ENCODE data around the gene SNX14. TPM values are rescaled to one million over a fixed set of nuclear protein-coding genes. Genes with fewer than 3 reads are reported as not detected.
"Not testable (repeated sequence)": the region's sequence is repeated elsewhere in the genome, so short reads cannot be mapped to it uniquely, and the experiment has no call there.

SNX14 gene
- polyA plus RNA-seq, 1 donor from 2014 or later: 32.8 TPM

GRCh38 chr6:85569323-85569722 lies 24.3 kb downstream of the SNX14 start:
- H3K9me3 Mint-ChIP-seq: no peaks in the 10 kb centered on the region
- H3K4me3 Mint-ChIP-seq: no peak overlapping the region
- H3K36me3 Mint-ChIP-seq: peaks cover 3% of the 10 kb centered on the region
- H3K4me1 Mint-ChIP-seq: peaks cover 0 to 3% (median 0%) of the 10 kb centered on the region in 3 donors
- no peaks in the 10 kb centered on the region for H3K27me3 Mint-ChIP-seq
- H3K27ac Mint-ChIP-seq: peak overlapping the region in 1 of 3 donors; percentile 6

GRCh38 chr6:85568411-85568810 lies 25.2 kb downstream of the SNX14 start:
- no peak overlapping the region for H3K27ac Mint-ChIP-seq
- H3K9me3 Mint-ChIP-seq: no peaks in the 10 kb centered on the region
- peaks cover 0 to 3% (median 0%) of the 10 kb centered on the region in 3 donors for H3K4me1 Mint-ChIP-seq
- H3K4me3 Mint-ChIP-seq: no peak overlapping the region
- peaks cover 9% of the 10 kb centered on the region for H3K36me3 Mint-ChIP-seq
- H3K27me3 Mint-ChIP-seq: no peaks in the 10 kb centered on the region

- Mint-ChIP-seq H3K36me3 (peaks cover 13% of the 10 kb centered on the region), H3K27ac (no peak overlapping the region), H3K9me3 (no peaks in the 10 kb centered on the region), H3K4me1 (peaks cover 0 to 3% (median 0%) of the 10 kb centered on the region in 3 donors), H3K27me3 (no peaks in the 10 kb centered on the region), H3K4me3 (no peak overlapping the region)
These were observed 27.9 kb downstream of the SNX14 start for GRCh38 chr6:85565736-85566135.

- H3K27ac Mint-ChIP-seq, H3K4me3 Mint-ChIP-seq, H3K4me1 Mint-ChIP-seq, H3K9me3 Mint-ChIP-seq, H3K27me3 Mint-ChIP-seq: not testable (repeated sequence)
- peaks cover 13% of the 10 kb centered on the region for H3K36me3 Mint-ChIP-seq
These were observed 29.4 kb downstream of the SNX14 start for GRCh38 chr6:85564223-85564622.

GRCh38 chr6:85561750-85562357 lies 31.8 kb downstream of the SNX14 start:
- Mint-ChIP-seq H3K27ac (no peak overlapping the region), H3K36me3 (peaks cover 13% of the 10 kb centered on the region), H3K4me3 (no peak overlapping the region), H3K4me1 (peaks cover 0 to 3% (median 0%) of the 10 kb centered on the region in 3 donors), H3K9me3 (no peaks in the 10 kb centered on the region), H3K27me3 (no peaks in the 10 kb centered on the region)

- no peaks in the 10 kb centered on the region for H3K9me3 Mint-ChIP-seq
- H3K4me3 Mint-ChIP-seq: no peak overlapping the region
- H3K4me1 Mint-ChIP-seq: no peaks in the 10 kb centered on the region
- H3K36me3 Mint-ChIP-seq: peaks cover 12% of the 10 kb centered on the region
- H3K27ac Mint-ChIP-seq: peak overlapping the region in 1 of 3 donors; percentile 8
- no peaks in the 10 kb centered on the region for H3K27me3 Mint-ChIP-seq
These were observed 36.5 kb downstream of the SNX14 start for GRCh38 chr6:85556992-85557668.

GRCh38 chr6:85552652-85553051 lies 41.0 kb downstream of the SNX14 start:
- Mint-ChIP-seq H3K27ac (no peak overlapping the region), H3K4me3 (no peak overlapping the region), H3K9me3 (peaks cover 0 to 4% (median 3%) of the 10 kb centered on the region in 3 donors), H3K27me3 (no peaks in the 10 kb centered on the region), H3K4me1 (no peaks in the 10 kb centered on the region), H3K36me3 (peaks cover 14% of the 10 kb centered on the region)

GRCh38 chr6:85551264-85551663 lies 42.4 kb downstream of the SNX14 start:
- H3K36me3 Mint-ChIP-seq: peaks cover 17% of the 10 kb centered on the region
- no peaks in the 10 kb centered on the region for H3K4me1 Mint-ChIP-seq
- H3K27ac Mint-ChIP-seq: no peak overlapping the region

GRCh38 chr6:85547719-85548118 lies 45.9 kb downstream of the SNX14 start:
- H3K4me1 Mint-ChIP-seq: no peaks in the 10 kb centered on the region
- H3K9me3 Mint-ChIP-seq: peaks cover 0 to 4% (median 3%) of the 10 kb centered on the region in 3 donors
- H3K4me3 Mint-ChIP-seq: no peak overlapping the region
- H3K27ac Mint-ChIP-seq: no peak overlapping the region
- H3K36me3 Mint-ChIP-seq: peaks cover 17% of the 10 kb centered on the region
- no peaks in the 10 kb centered on the region for H3K27me3 Mint-ChIP-seq

More at GRCh38 chr6:85551264-85551663, 42.4 kb downstream of the SNX14 start:
- H3K27me3 Mint-ChIP-seq: no peaks in the 10 kb centered on the region
- H3K4me3 Mint-ChIP-seq: no peak overlapping the region
- H3K9me3 Mint-ChIP-seq: peaks cover 0 to 4% (median 3%) of the 10 kb centered on the region in 3 donors

- Mint-ChIP-seq H3K27me3 (no peaks in the 10 kb centered on the region), H3K27ac (no peak overlapping the region), H3K36me3 (peaks cover 11% of the 10 kb centered on the region), H3K4me1 (no peaks in the 10 kb centered on the region), H3K4me3 (no peak overlapping the region), H3K9me3 (peaks cover 0 to 4% (median 3%) of the 10 kb centered on the region in 3 donors)
These were observed 48.9 kb downstream of the SNX14 start for GRCh38 chr6:85544776-85545175.

- peaks cover 0 to 4% (median 0%) of the 10 kb centered on the region in 3 donors for H3K4me1 Mint-ChIP-seq
- no peak overlapping the region for H3K4me3 Mint-ChIP-seq
- no peaks in the 10 kb centered on the region for H3K36me3 Mint-ChIP-seq
- H3K27me3 Mint-ChIP-seq: no peaks in the 10 kb centered on the region
- H3K9me3 Mint-ChIP-seq: no peaks in the 10 kb centered on the region
- no peak overlapping the region for H3K27ac Mint-ChIP-seq
These were observed 56.6 kb downstream of the SNX14 start for GRCh38 chr6:85537055-85537494.

GRCh38 chr6:85524281-85524680 lies 69.4 kb downstream of the SNX14 start:
- not testable (repeated sequence) for H3K27me3 Mint-ChIP-seq, H3K27ac Mint-ChIP-seq, H3K4me1 Mint-ChIP-seq, H3K4me3 Mint-ChIP-seq, H3K9me3 Mint-ChIP-seq
- H3K36me3 Mint-ChIP-seq: peaks cover 22% of the 10 kb centered on the region

GRCh38 chr6:85516168-85516567 lies 77.5 kb downstream of the SNX14 start:
- Mint-ChIP-seq H3K4me3 (no peak overlapping the region), H3K27ac (no peak overlapping the region), H3K36me3 (peaks cover 16% of the 10 kb centered on the region), H3K4me1 (peaks cover 0 to 1% (median 0%) of the 10 kb centered on the region in 3 donors), H3K9me3 (no peaks in the 10 kb centered on the region), H3K27me3 (no peaks in the 10 kb centered on the region)

- no peaks in the 10 kb centered on the region for H3K9me3 Mint-ChIP-seq
- H3K4me1 Mint-ChIP-seq: no peaks in the 10 kb centered on the region
- H3K27ac Mint-ChIP-seq: peak overlapping the region in 1 of 3 donors; percentile 45
- H3K4me3 Mint-ChIP-seq: no peak overlapping the region
- H3K27me3 Mint-ChIP-seq: no peaks in the 10 kb centered on the region
- H3K36me3 Mint-ChIP-seq: peaks cover 17% of the 10 kb centered on the region
These were observed 87.1 kb downstream of the SNX14 start for GRCh38 chr6:85506441-85507093.

- Mint-ChIP-seq H3K4me3 (no peak overlapping the region), H3K36me3 (peaks cover 19% of the 10 kb centered on the region), H3K4me1 (peaks cover 0 to 3% (median 2%) of the 10 kb centered on the region in 3 donors), H3K27ac (no peak overlapping the region), H3K9me3 (peaks cover 2 to 16% (median 4%) of the 10 kb centered on the region in 3 donors), H3K27me3 (no peaks in the 10 kb centered on the region)
These were observed 94.9 kb downstream of the SNX14 start for GRCh38 chr6:85498596-85499258.

Measured in IgD-negative memory B cell (primary cell).